Measurements from ENCODE around the gene LRRC26. TPM values are rescaled to one million over a fixed set of nuclear protein-coding genes. Genes with fewer than 3 reads are reported as not detected.

The LRRC26 gene
- total RNA-seq = not detected
- long read RNA-seq = 0 reads

- DNase-seq (no peak), ATAC-seq (ENCODE audit: poor library complexity) (no peak)
- intact Hi-C loops (cut with DNase I) = no loop called here
Measured at GRCh38 chr9:137169896-137170358, at the start of gene LRRC26. Gene LRRC26 (minus strand): TSS chr9:137170051. CDS start chr9:137169943, 108 bp downstream.

- ATAC-seq (ENCODE audit: poor library complexity) (peak; percentile 2), DNase-seq (no peak)
- intact Hi-C loops (cut with DNase I) = no loop called here
Measured at GRCh38 chr9:137218754-137219271, 49.0 kb upstream of the LRRC26 start.

GRCh38 chr9:137218212-137218753 lies 48.4 kb upstream of the LRRC26 start:
- intact Hi-C loops (cut with DNase I) = no loop called here
- no peak for DNase-seq
- ATAC-seq (ENCODE audit: poor library complexity) = no peak

- peak; percentile 79 for DNase-seq
- intact Hi-C loops (cut with DNase I) = no loop called here
Measured at GRCh38 chr9:137217276-137218211, 47.7 kb upstream of the LRRC26 start.

GRCh38 chr9:137216188-137216965 lies 46.5 kb upstream of the LRRC26 start:
- DNase-seq (no peak), ATAC-seq (ENCODE audit: poor library complexity) (no peak)
- intact Hi-C loops (cut with DNase I) = no loop called here

More at GRCh38 chr9:137217276-137218211, 47.7 kb upstream of the LRRC26 start:
- ATAC-seq (ENCODE audit: poor library complexity) = peak; percentile 55

- no peak for ATAC-seq (ENCODE audit: poor library complexity)
Measured at GRCh38 chr9:137215196-137215986, 45.5 kb upstream of the LRRC26 start.

GRCh38 chr9:137214620-137215019 lies 44.8 kb upstream of the LRRC26 start:
- intact Hi-C loops (cut with DNase I) = no loop called here
- DNase-seq (no peak), ATAC-seq (ENCODE audit: poor library complexity) (no peak)

More at GRCh38 chr9:137215196-137215986, 45.5 kb upstream of the LRRC26 start:
- DNase-seq = no peak
- intact Hi-C loops (cut with DNase I) = no loop called here

- ATAC-seq (ENCODE audit: poor library complexity) = no peak
- DNase-seq = no peak
- intact Hi-C loops (cut with DNase I) = no loop called here
Measured at GRCh38 chr9:137213160-137214060, 43.6 kb upstream of the LRRC26 start.

- intact Hi-C loops (cut with DNase I) = no loop called here
- ATAC-seq (ENCODE audit: poor library complexity) (no peak), DNase-seq (no peak)
Measured at GRCh38 chr9:137212520-137212919, 42.7 kb upstream of the LRRC26 start.

GRCh38 chr9:137211532-137211931 lies 41.7 kb upstream of the LRRC26 start:
- intact Hi-C loops (cut with DNase I) = no loop called here
- DNase-seq (no peak), ATAC-seq (ENCODE audit: poor library complexity) (no peak)

GRCh38 chr9:137206602-137207001 lies 36.8 kb upstream of the LRRC26 start:
- intact Hi-C loops (cut with DNase I) = no loop called here
- DNase-seq (no peak), ATAC-seq (ENCODE audit: poor library complexity) (no peak)

GRCh38 chr9:137205126-137206069 lies 35.5 kb upstream of the LRRC26 start, which contains the start of the genes NDOR1 and TMEM203:
Gene NDOR1 (plus strand): TSS chr9:137205700. CDS start chr9:137205778, 78 bp downstream.
Gene TMEM203 (minus strand): TSS chr9:137205648. CDS start chr9:137205414, 234 bp downstream.
- peak; percentile 73 for ATAC-seq (ENCODE audit: poor library complexity)

GRCh38 chr9:137204731-137205125 lies 34.9 kb upstream of the LRRC26 start:
- no peak for ATAC-seq (ENCODE audit: poor library complexity)
- intact Hi-C loops (cut with DNase I) = no loop called here
- no peak for DNase-seq

More at GRCh38 chr9:137205126-137206069, 35.5 kb upstream of the LRRC26 start, which contains the start of the genes NDOR1 and TMEM203:
- intact Hi-C loops (cut with DNase I) = no loop called here
- peak; percentile 95 for DNase-seq

- intact Hi-C loops (cut with DNase I) = no loop called here
- DNase-seq (no peak), ATAC-seq (ENCODE audit: poor library complexity) (no peak)
Measured at GRCh38 chr9:137202966-137203365, 33.1 kb upstream of the LRRC26 start.

GRCh38 chr9:137201205-137201868 lies 31.5 kb upstream of the LRRC26 start:
- ATAC-seq (ENCODE audit: poor library complexity) = no peak
- intact Hi-C loops (cut with DNase I) = no loop called here
- DNase-seq = no peak
